GM18502 (cell line): ENCODE measurements around the gene ADAMTSL2.

Experiments used
- ATAC-seq: cut with Tn5 transposase; IDR thresholded peaks from one replicate; pipeline ENCODE4 v1.9.1; 2021; ENCODE audit warnings: mild to moderate bottlenecking; ENCODE audit not compliant: unreplicated experiment, poor library complexity

ADAMTSL2 gene

GRCh38 chr9:133516256-133516960 lies 18.1 kb upstream of the ADAMTSL2 start:
- no peak for ATAC-seq

DNA sequence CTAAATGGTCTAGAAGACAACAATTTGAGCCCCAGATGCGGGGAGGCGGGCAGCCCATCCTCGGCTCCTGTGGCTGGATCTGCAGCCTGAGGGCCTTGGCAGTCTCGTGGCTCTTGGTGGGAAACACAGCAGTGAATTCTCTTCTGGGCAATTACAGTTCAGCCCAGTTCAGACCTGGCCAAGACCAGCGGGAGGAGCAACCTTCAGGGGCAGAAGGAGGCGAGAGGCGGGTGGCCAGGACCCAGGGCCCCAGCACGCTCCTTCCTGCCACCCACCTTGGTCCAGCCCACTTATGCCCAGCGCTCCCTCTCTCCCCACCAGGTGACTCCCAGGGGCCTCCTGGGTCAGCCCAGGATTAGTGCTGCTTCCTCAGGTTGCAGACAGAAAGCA lies 17.5 kb upstream of the ADAMTSL2 start:
- no peak for ATAC-seq

- no peak for ATAC-seq
These were observed 16.8 kb upstream of the ADAMTSL2 start for GRCh38 chr9:133517711-133518110.

DNA sequence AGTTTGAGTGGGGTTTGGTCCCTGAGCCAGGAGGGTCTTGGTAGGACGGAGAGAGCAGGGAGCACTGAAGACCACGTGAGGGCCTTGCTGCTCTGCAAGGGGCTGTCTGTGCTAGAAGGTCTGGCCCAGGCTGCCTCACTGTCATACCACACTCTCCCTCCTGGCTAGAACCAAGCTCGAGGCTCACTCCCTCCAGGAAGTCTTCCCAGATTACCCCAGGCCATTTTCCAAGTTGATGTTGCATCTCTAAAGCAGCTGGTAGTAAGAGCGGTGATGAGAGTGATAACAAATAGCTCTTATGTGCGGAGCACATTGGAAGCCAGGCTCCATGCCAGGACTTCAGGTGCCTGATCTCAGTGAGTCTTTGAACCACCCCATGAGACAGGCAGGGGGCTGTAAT lies 16.3 kb upstream of the ADAMTSL2 start:
- no peak for ATAC-seq

DNA sequence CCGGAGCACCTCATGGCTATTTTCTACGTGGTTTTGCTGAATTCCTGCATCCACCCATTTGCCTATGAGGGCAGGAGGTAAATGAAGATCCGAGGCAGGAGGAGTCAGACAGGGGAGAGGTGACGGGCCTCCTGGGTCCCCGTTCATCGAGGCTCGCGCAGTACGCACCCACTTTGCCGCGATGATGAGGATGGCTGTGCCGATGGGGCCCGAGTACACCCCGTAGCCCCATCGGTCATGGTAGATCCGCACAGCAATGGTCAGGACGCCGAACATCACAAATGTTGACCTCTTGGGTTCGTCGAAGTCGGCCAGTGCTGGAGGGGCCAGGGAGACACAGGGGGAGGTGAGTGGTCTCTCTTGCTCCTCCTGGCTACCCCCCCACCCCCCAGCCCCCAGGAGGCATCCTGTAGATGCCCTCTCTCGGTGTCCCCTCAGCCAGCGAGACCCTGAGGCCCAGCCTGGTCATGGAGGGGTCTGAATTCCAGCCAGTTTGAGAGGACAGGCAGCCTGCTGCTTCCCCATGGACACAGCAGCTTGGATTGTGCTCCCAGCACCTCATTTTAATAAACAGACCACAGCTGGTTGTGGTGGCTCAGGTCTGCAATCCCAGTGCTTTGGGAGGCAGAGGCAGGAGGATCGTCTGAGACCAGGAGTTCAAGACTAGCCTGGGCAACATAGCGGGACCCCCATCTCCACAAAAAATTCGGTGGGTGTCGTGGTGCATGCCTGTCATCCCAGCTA lies 15.6 kb upstream of the ADAMTSL2 start:
- ATAC-seq, result no peak

DNA sequence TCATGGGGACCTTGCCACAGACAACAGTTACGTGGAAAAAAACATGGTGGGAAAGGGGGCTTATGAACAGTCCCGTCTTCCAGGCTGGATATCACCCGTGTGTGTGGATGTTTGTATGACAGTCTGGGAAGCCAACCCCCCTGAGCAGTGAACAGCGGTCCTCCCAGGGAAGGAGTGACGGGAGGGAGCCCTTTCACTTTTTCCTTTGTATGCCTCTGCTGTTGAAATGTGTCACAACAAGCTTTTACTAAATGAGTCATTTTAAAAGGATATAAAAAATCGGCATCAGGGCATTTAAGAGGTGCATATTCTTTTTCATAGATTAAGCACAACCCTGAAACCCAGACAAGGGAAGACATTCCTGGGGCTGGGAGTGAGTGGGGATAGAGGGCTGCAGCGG lies 14.8 kb upstream of the ADAMTSL2 start:
- no peak for ATAC-seq

DNA sequence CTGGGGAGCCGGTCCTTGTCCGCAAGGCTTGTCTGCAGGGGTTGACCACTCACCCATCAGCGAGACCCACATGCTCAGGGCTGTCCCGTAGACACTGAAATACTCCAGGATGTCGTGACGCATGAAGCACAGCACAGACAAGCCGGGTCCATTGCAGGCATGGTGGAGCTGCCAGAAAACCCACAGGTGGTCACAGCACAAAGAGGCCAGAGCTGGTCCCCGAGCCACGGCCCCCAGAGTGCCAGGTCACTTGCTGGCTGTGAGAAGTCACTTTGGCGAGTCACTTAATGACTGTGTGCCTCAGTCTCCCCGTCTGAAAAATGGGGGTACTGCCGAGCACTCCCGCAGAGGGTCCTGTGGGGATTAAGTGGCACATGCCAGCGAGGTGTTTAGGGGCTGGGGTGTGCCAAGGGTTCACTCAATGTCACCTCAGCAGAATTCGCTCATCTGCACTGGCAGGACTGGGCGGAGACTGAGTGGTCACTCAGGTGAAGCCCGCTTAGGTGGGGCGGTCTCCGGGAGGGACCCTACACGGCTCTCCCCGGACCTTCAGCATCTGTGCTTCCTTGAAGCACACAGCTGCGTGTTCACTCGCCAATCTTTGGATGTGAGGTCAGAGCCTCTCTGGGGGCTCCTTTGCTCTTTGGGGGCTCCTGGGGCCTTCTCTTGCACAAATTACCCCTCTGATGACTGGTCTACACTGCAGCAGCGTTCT lies 14.2 kb upstream of the ADAMTSL2 start:
- ATAC-seq, result no peak

DNA sequence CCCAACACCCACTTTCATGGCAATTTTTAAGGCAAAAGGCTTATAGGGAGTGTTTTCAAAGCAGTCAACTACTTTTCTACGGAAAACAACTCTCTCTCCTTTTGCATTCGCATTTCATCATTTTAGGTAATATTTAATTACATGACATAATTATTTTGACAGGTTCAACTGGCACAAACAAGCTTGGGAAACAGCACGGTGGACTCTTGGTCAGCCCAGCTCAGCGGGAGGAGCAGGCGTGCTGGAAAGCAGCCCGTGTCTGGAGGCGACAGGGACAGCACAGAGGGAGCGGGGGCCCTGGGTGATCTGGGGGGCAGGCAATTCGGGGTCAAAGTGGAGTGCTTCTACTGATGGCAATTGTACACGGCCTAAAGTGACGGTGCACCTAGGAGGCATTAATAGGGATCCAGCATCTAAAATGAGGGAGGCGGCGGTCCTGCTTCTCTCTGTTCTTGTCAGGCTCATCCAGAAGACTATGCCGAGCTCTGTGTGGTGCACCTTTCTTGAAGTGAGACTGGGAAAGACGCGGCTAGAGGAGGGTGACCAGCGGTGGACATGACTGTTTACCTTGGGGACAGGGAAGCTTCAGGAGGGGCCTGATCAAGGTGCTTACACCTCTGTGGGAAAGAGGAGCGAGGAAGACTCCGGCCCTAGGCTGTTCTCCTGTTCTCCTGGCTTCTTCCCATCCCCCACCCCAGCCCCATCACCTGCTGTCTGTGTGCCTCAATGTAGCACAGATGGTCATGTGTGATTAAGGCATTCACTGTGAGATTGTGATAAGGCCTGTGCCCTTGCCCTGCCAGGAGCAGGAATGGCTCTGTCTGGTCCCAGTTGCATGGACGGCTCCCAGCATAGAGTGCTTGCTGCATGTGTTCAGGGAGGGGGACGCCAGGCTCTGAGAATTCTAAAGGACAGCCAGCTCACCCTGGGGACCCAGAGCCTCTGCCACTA lies 13.1 kb upstream of the ADAMTSL2 start:
- ATAC-seq, result no peak

DNA sequence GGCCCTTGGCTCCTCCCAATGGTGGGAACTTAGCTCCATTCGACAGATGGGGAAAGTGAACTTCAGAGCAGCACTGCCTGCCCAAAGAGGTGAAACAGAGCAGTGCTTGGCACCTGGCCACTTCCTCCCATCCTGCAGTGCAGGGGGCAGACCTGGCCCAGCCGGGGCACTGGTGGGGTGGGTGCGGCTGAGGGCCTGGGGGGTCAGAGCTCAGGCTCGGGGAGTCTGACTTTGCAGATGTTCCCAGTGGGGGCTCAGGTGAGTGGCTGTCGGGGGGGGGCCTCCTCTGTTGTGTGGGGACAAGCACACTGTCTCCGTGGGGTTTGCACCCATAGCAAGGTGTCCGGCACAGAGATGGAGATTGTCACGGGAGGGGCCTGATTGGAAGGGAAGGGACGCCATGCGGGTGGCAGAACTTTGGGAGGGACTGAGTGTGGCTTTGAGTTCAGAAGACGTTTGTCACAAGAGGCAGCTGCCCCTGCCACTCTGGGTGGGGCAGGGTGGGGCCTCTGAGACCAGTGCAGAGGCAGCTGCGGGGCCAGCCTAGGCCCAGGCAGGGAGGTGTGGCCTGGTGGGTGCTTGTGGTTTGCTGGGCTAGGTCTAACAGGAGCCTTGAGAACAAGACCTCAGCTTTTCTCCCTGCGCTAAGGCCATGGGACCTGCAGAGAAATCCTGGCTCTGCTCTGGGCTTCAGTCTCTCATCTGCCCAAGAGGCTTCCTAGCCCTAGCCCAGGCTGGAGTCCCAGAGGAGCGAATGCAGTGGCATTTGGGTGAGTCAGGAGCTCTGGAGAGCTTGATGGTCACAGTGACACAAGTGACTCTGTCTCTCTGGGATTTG lies 12.2 kb upstream of the ADAMTSL2 start:
- ATAC-seq, result no peak

- ATAC-seq, result no peak
These were observed 11.4 kb upstream of the ADAMTSL2 start for GRCh38 chr9:133523106-133523505.

DNA sequence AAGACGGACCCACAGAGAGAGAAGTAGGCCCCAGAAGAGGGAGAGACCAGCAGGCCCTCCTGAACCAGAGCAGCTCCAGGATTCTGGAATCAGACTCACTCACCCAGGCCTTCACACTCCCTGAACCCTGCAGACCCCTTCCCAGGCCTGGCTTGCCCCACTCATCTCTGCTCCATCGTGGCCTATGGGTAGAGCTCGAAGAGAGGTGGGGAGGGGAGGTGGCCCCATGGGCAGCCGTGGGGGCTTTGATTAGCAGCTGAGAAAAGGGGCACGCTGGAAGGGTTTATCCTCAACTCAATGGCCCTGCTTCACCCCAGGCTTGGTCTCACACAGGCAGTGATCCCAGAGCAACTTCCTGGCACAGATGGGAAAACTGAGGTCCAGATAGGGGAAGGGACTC lies 10.4 kb upstream of the ADAMTSL2 start:
- no peak for ATAC-seq

DNA sequence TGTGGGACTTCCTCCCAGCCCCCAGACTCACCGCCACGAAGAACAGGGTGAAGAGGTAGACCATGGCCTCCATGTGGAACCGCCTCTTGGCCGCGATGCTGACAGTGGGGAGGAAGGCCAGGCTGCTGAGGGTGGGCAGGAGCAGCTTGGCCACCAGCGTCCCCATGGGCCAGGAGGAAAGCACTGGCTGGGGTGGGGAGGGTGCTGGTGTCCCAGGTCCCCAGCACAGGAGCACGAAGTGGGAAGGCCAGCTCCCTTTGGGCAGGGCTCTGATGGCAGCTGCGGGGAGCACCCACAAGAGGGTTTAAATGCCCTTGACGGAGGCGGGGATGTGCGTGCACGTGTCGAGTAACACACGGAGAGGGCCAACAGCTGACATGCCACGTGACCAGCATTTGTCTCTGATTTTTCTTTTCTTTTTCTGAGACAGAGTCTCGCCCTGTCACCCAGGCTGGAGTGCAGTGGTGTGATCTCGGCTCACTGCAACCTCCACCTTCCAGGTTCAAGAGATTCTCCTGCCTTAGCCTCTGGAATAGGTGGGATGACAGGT lies 9.8 kb upstream of the ADAMTSL2 start, which contains the start of gene MYMK:
TSS of gene MYMK (minus strand) at position 281 of the 550 bp plus-strand sequence. CDS start at position 166, 115 bp downstream.
- ATAC-seq, result no peak

DNA sequence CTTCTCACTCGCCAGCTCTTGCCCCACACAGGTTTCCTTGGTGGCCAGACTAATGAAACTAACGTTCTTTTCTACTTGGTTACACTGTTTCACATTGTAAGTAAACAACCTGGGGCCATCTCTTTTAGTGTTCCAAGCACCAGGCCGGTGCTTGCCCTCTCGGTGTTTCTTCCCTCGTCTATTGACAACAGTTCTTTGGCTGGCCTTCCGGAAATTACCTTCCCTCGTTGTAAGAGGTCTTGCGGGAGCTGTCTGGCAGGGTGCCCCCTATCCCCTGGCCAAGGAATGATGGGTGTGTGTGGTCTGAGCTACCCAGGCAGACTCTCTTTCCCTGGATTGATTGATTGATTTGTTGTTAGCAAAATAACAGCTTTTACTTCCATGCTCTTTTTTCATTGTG lies 8.8 kb upstream of the ADAMTSL2 start:
- ATAC-seq, result no peak

DNA sequence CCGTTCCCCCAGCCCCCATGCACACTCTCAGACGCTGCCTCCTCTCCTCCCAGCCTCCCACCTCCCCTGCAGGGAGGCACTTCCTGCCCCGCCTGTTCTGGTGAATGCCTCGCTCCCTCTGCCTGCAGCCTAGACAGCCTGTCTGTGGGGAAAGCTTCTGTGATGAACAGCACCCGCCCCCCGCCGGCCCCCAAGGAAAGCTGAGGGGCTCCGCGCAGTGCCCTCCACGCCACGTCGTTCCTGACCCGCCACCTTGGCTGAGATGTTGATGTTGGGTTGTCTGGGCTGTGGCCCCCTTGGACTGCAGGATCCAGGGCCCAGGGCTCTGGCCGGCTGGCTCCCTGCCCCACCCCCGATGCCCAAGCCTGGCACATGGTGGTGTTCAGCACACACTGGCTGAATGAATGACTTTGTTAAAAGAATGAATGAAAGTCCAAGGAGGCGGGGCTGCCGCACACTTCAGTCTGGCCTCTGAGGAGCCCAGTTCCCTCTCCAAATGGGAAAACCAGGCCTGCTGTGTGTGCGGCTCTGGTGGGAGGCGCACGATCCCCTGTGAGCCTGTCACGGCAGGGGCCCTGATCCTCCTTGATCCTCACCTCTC lies 7.7 kb upstream of the ADAMTSL2 start:
- ATAC-seq, result no peak

- no peak for ATAC-seq
These were observed 7.0 kb upstream of the ADAMTSL2 start for GRCh38 chr9:133527444-133527920.

DNA sequence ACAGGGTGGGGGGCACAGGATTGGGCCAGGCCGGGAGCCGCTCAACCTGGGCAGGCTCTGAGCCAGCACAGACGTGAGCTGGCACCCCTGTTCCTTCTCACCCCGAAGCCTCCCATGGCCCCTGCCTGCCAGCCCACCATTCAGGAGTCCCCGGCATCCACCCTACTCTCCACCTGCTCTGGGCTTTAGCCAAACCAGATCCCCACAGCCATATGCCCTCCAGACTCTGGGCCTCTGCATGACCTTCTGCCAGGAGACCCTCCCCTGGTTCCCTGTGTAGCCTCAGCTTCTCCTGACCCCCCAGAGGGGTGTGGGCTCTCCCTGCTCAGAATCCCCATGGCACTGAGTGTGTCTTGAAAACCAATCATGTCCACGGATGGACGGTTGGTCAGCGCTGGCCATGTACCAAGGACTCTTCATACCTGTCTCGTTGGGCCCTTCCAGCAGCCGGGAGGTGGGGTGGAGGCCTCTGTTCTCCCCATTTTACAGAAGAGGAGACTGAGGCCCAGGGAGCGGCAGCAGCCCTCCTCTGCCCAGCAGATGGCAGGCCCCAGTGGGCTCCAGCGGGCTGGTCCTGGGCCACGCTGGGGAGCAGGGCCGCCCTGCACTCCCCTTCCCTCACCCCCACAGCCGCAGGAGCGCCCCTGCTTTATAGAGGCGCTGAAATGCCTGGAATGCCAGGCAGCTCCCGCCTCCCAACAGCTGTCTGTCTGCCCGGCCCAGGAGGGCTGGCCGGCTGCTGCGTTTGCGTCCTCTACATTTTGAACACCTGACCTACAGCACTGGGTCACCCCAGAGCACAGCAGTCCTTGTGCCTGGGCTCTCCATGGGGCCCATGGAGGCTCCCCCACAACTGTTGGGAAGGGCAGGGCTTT lies 6.3 kb upstream of the ADAMTSL2 start:
- no peak for ATAC-seq

DNA sequence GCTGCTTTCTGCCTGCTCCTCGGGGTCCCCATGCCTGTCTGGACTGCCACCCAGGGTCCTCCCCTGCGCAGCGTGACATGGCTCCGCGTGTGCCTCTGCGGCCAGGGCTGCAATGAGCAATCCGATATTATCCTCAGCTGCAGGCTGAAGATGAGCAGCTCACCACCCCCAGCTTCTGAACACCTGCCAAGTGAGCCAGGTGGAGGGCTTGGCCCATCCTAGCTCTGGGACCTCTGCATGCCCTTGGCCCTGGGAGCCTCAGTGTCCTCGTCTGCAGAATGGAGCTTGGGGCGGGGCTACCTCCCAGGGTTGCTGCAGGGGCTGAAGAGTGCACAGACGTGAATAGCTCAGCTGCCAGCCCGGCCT lies 5.6 kb upstream of the ADAMTSL2 start:
- no peak for ATAC-seq

DNA sequence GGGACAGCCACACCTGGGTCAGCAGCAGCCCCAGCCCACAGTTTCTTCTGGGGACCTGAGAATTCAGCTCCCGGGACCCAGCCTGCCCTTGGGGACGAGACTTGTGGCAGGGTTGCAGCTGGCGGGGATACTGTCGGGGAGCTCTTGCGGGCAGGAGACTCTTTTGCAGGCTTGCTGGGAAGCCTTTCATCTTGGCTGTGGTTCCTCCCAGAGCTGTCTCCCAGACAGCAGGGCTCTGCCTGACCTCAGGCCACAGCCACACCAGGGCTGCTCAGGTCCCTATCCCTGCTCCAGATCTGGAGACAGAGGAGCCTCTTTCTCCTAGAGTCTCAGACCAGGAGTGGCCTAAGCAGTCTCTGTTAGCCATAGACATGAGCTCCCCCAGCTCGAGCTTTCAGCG lies 5.0 kb upstream of the ADAMTSL2 start:
- no peak for ATAC-seq
